ENCODE data around the gene GRIK2.
"Not testable (repeated sequence)": the region's sequence is repeated elsewhere in the genome, so short reads cannot be mapped to it uniquely, and the experiment has no call there.

GRIK2 gene

DNA sequence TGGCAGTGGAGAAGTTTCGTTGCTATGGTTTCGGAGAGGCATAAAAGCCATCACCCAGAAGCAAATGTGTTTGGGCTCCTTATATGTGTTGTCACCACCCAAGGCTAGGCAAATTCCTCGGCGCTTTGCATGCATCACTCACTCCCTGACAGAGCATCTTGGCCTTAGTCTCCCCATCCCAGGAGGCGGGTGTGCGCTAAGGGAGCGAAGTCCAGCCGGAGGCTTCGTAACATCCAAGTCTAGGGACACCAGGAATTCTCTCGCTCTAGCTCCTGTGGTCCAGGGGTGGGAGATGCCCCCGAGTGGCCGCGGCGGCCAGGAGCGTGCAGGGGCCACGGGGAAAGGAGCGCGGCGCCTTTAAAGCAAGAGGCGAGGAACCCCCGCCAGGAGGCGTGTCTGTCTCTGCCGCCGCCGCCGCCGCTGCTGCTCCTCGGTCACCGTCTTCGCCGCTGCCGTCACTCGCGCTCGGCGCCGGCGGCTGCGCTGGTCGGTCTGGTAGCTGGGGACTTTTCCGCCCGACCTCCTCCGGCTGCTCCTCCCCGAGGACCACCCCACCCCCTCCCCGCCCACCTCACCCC is at the start of gene GRIK2:
TSS of gene GRIK2 (plus strand) at position 458 of the 578 bp plus-strand sequence.
- peak; percentile 76 for DNase-seq (ENCODE audit: low spot score)

DNA sequence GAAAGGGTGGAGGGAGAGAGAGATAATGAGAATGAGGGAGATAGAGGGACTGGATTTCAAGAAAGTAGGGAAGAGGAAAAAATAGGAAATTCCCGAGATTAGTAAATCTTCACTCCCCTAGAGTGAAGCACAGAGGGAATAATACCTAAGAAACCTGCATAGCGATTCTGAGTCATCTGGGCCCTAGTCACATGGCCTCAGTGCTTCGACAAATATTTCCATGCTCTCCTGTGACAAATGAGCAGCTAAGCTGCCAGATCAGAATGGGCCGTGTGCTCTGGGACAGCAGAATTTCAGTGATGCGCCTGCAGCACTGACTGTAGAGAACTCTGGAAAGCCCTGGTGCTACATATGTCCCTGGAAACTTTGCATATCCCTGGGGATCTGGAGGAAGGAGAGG is 48.6 kb upstream of the GRIK2 start:
- no peak for DNase-seq (ENCODE audit: low spot score)

DNA sequence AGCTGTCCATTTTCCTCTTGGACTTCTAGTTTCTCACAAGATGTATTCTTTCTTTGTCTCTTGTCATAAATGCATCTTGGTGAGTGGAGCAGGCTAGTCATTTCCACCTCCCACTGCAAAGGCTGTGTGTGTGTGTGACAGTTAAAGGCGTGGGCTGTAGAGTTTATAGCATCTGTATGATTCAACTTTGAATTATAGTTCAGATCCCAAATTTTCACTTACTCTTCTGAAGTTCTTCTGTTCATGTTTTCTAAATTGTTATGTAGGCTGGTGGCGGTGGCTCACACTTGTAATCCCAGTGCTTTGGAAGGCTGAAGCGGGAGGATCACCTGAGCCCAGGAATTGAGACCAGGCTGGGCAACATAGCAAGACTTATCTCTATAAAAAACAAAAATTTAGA is 44.7 kb upstream of the GRIK2 start:
- no peak for DNase-seq (ENCODE audit: low spot score)

DNA sequence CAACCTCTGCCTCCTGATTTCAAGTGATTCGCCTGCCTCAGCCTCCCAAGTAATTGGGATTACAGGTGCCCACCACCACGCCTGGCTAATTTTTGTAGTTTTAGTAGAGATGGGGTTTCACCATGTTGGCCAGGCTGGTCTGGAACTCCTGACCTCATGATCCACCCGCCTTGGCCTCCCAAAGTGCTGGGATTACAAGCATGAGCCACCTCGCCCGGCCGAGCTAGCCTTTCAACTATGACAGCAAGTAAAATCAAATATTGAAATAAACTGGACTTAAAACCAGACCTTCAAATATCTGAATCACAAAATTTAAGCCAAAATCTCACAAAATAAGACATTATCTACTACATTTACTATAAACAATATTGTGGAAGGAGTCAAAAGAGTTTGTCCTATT is 42.9 kb upstream of the GRIK2 start:
- DNase-seq (ENCODE audit: low spot score): not testable (repeated sequence)

DNA sequence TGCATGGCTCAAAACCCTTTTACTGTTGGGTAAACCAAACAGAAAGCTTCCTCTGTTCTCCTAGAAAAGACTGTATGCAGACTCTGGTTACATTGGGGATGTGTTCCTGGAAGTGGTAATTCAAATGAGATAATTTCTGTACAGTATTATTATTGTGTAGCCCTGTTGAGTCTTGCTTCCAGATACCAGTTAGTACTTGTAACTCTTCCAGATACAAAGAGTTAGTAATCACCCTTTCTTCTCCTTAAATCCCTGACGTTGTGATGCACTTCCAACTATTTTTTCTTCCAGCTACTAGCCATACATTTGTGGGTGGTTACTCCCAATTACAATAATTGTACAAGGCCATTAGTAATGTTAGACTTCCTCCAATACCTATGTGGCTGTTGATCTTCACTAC is 42.3 kb upstream of the GRIK2 start:
- DNase-seq (ENCODE audit: low spot score): no peak

DNA sequence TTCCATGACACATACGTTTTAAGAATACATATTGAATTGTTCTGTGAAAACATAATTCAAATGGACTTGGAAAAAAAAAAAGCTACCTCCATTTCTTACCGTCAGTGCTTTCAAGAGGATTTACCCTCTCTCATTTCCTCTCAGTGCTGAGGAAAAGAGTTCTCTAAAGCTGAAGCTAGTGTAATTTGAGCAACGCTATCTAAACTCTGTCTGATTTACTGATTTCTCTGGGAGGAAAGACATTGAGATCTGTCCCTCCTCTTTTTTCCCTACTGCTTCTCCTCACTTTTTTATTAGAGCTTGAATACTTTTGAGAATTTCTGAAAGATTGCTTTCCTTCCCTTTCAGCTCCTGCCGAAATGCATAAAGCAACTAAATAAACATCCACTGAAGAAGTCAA is 41.2 kb upstream of the GRIK2 start:
- no peak for DNase-seq (ENCODE audit: low spot score)

DNA sequence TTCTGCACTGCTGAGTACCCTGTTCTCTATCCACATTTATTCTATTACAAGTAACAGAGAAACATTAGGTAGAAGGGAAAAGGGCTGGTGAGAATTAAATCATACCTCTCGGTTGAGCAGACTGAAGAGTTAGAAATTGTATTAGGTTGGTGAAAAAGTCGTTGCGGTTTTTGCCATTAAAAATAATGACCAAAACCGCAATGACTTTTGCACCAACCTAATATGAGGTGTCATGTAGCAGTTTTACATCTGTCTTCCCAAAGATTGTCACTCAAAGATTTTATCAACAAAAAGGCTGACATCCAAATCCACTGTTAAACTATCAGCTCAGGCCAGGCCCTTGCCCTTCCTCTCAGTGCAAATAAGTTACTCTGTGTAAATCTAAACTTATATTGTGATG is 28.3 kb upstream of the GRIK2 start:
- no peak for DNase-seq (ENCODE audit: low spot score)

DNA sequence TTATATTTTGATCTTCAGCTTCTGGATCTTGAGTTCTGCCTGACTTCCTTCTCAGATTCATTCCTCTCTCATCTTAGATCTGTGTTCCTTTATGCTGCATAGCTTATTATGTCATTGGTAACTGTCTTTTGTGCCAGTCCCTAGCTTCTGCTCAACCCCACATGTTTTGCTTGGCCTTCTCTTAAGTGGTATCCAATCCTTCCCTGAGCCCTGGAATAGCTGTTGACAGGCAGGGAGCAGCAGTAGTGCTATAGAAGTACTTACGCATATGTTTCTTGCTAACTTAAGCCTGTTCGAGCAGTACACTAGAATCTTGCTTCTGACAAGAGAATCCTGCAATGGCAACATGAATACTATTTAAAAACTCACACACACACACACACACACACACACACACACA is 13.6 kb upstream of the GRIK2 start:
- DNase-seq (ENCODE audit: low spot score): no peak

DNA sequence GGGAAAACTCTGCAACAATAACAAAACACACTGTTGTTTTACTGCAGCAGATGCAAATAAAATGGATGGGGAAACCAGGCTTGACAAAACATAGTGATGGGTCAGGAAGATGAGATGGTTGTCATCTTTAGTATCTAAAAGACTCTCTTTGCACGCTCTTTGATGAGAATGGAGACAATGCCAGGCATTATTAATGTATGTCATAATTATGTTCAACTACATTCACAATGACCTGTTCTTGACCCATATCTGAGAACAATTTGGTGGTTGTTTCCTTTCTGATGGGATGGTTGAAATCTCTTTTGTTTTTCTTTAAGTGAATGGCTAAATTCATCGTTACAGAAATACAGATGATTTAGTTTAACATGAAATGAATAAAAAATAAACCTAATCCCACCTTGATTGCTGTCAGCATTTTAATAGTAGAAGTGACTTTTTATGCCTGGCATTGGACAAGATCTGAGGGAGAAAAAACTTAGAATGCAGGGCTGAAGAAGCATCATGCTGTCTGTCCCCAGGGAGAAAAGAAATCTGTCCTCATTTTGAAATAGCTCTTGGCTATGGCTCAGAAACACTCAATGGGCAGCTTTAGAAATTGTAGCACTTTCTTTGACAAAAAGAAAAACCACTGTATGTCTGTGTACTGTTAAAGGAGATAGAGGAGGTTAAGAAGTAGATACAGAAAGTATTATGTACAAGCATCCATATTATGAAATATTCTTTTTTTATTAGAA is 12.4 kb upstream of the GRIK2 start:
- DNase-seq (ENCODE audit: low spot score): no peak

DNA sequence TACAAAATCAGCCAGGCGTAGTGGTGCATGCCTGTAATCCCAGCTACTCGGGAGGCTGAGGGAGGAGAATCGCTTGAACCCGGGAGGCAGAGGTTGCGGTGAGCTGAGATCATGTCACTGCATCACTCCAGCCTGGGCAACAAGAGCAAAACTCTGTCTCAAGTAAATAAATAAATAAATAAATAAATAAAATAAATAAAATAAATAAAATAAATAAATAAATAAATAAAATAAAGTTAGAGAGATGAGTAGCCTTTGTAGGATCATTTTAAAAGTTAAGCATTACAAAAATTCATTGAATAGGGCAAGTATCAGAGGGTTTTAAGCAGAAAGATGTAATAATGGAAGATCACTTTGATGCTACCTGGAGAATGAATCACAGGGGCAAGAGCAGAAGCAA is 9.8 kb upstream of the GRIK2 start:
- not testable (repeated sequence) for DNase-seq (ENCODE audit: low spot score)

DNA sequence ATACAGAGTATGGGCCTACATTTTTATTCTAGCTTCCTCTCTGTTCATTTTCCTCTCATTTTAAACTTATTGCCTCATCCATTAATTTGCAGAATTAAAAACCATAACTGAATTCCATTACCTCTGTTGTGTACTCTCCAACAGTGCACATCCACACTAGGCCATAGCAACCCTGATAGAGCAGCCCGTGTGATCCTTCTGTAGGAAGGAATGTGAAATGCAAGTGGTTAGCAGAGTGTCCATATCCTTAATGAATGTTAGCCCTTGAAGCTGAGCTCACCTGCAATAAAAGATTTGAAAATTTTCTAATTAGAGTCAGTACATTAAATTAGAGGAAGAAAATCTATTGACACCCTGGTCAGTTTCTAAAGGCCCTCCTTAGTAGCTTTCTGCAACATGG is 6.5 kb upstream of the GRIK2 start:
- no peak for DNase-seq (ENCODE audit: low spot score)

DNA sequence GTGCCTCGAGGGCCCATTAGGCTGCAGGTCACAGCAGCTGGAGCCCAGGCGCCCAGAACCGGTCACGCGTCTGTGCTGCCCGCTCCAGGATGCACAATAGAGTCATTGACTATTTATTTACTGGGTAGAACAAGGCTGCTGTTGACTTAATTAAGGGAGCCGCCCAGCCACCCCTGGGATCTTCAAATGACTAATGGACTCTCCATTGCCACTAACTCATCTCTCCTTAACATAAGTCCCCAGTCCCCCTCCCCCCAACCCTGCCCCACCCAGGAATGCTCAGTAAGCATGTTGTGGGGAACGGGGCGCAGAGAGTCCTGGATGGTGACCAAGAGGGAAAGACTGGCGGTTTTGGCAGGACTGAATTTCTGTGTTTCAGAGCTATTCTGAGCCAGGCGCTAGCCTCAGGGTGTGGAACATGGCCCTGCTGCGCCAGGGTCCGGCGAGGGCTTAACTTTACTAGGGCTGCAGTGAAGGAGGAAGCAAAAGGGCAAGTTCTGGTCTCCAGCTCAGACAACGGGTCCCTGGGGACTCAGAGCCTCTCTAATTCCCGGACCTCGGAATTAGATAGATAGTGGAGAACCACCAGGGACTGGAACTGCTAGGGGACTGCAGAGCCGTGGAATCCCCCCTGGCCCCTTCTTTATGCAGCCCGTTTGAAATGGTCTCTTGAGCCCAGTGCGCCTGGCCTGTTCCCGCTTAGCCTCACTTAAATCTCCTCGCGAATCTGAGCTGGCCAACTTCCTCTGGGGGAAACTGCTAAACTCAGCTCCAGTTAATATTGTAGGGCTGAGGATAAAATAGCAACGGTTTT is 1.5 kb upstream of the GRIK2 start:
- no peak for DNase-seq (ENCODE audit: low spot score)

DNA sequence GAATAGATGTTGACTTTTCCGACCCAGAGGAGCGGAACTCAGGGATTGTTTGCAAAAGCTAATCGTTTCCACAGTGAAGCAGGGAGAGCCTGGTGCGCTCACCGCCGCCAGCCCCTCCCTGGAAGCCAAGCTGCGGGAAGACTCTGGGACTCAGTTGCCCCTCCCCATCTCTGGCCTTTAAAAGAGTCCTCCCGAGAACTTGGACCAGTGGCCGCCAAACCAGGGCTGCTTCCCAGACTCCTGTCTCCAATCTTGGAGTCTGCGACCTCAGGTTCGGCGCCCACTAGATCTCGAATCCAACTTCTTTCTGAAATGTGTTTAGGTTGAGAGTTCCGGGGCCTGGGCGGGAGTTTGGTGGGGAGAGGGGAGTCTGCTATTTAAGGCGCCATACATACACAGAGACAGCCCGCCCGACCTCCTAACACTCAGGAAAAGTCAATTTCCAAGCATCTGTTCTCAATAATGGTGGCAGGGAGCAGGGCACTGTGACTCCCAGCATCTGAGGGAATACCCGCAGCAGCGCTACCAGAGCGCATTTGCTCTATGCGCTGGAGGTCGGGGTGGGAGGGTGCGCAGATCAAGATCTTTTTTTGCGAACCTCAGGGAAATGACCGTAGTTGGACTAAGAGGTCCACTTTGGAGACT is 800 bp upstream of the GRIK2 start:
- no peak for DNase-seq (ENCODE audit: low spot score)

DNA sequence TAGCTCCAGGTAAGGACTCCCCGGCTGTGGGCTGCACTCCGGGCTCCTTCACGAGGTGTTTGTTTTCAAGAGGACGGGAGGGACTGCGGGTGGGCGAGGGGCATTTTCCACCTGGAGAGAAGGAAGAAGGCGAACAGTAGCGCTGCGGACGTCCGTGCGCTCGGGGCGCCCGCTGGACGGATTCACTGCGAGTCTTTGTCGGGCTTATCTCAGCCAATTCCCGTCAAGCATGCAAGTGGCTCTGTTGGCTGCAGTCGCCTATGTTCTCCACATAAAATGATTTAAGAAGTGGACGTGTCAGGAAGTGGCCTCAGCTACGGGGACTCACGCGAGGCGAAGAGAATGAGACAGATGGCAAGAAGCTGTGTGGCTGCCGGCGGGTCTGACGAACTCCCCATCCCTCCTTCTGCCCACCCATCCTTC is 332 bp downstream of the GRIK2 start:
- DNase-seq (ENCODE audit: low spot score): no peak

DNA sequence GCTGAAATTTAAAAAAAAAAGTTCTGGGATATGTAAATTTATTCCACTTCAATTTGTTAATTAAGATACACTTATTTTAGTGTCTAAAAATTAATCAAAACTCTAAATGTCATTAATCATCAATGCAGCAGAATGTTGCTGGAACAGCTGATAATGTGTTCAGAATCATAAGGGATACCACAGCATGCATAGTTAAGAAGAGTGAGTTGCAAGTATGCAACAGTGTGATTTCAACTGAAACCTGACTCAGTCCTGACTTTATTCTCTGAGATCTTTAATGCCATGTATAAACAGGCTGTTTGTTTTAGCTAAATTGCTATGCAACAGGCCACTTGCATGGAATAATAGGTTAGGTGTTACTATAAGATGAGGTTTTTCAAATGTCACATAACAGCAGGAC is 1.4 kb downstream of the GRIK2 start:
- no peak for DNase-seq (ENCODE audit: low spot score)

DNA sequence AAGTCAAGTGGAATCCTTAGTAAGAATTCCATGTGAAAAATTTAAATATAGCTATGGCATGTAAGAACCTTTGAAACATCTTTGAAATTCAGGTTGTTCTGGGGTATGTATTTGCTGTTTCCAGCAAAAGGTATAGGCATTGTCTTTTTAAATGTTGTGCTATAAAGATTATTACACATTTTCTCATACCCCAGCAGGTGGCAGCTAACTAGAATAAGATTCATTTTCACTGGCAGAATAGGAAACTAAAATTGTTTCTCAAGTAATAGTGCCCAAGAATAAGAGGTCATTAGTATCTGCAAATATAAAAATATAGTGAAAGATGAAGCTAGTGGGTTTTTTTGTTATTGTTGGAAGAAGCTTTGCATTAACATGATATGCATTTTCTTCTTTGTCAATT is 1.8 kb downstream of the GRIK2 start:
- no peak for DNase-seq (ENCODE audit: low spot score)

DNA sequence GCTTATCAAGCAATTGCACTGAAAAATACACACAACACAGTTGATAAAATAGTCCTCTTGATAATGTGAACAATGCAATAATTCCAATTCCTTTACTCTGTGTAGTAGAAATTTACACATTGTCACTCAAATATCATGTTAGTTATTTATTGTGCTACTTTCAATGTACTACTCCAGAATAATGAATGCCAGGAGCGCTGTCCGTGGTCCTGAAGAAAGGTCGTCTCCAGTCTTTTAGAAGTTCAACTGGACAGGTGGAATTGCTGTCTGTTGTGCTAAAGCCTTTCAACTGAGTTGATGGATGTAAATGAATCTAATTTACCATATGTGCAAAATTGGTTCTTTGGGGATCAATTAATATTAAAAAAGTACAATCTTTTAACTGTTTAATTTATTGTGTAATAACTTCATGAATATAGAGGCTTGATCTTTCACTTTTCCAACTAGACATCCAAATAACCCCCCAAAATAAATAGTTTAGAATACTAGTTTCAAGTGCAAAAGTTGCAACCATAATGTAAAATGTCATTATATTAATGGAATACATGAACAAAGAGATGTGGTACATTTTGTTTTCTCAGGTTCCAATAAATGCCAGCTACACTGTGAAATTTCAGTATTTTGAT is 3.2 kb downstream of the GRIK2 start:
- DNase-seq (ENCODE audit: low spot score): peak; percentile 69

DNA sequence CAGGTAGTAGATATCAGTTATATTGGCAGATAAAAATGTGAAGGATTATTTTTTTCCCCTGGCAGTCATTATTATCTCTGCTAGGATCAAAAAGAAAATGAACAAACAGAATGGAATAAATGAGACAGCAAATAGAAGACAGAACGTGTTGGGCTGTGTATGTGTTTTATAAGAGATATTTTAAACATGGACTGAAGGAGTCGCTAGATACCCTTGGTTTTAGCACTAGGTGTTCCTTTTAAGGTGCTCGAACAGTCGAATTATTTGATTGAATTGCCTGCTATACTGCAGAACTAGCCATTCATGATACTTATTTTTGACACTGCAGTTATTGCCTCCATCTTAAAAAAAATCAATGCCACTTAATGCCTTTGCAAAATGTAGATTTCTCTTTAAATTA is 3.7 kb downstream of the GRIK2 start:
- DNase-seq (ENCODE audit: low spot score): no peak

DNA sequence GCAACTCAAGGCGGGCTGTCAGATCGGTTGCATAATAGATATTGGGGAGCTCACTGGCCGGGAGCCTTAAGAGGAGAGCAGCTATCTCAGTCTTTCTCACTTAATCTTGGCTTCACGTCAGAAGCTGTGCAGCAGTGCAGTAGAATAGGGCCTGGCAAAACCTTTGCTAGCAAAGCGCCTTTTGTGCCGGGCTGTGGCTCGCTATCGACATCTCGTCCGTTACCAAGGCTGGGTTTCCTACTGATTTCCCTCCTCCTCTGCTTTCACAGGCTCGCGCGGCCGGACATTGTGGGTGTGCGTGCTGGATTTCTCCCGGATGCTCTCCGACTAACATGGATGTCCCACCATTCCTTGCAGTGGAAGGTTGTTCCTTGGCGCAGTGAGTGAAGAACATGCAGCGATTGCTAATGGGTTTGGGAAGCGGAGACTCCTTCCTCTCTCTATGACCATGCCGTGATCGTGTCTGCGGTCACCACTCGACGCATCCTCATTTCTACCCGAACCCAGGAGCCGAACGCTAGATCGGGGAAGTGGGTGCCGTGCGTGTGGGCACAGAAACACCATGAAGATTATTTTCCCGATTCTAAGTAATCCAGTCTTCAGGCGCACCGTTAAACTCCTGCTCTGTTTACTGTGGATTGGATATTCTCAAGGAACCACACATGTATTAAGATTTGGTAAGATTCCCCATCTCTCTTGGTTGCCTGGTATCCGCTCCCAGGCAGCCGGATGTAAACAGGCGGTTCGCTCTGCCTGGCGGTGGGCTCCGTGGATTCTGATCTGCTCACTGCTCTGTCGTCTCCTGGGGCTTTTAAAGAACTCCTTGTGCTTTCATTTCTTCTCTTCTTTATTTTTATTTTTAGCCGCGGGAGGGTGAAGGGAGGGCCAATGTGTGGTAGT is 5.5 kb downstream of the GRIK2 start:
- no peak for DNase-seq (ENCODE audit: low spot score)

DNA sequence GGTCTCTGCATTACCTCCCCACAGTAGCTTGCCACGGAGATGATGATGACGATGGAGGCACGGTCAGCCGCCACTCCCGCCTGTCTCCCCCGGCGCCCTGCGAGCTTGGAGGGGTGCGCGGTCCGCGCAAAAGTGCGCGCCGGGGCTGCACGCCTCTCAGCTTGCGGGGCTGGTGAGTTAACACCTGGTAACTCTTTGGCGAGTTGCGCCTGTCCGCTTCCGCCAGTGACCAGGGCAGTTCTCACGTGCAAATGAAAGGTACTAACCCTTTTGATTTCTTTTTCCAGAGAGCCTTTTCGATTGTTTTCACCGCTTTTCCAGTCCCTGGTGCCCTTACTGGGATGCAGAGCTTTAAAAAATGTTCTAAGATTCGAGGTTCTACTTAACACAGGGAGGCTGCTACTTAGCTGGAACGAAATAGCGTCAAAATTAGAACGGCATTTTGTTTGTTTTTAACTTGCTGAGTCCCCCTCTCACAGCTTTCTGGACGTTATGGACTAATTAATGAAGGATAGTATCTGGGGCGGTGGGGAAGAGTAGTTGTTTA is 6.2 kb downstream of the GRIK2 start:
- no peak for DNase-seq (ENCODE audit: low spot score)

All from left forelimb (tissue), 1 donor.